Measurements from ENCODE around the gene KCNN1.

- TF ChIP-seq BHLHE40 (IDR thresholded peaks at IDR 0.05; ENCODE audit: borderline replicate concordance) (no peak), ARNT (IDR thresholded peaks at IDR 0.05) (no peak), NFRKB (IDR thresholded peaks at IDR 0.05) (no peak), FOXA1 (IDR thresholded peaks at IDR 0.05) (no peak), ELF4 (IDR thresholded peaks at IDR 0.05) (no peak)
Measured at GRCh38 chr19:17975032-17975431, 8.1 kb downstream of the KCNN1 start.
